HG02759 (cell line): ENCODE measurements around the gene WDR62.

Experiments used
- ATAC-seq: cut with Tn5 transposase; IDR thresholded peaks from one replicate; pipeline ENCODE4 v1.9.1; 2021; ENCODE audit warnings: mild to moderate bottlenecking, moderate library complexity; ENCODE audit not compliant: unreplicated experiment

The WDR62 gene

DNA sequence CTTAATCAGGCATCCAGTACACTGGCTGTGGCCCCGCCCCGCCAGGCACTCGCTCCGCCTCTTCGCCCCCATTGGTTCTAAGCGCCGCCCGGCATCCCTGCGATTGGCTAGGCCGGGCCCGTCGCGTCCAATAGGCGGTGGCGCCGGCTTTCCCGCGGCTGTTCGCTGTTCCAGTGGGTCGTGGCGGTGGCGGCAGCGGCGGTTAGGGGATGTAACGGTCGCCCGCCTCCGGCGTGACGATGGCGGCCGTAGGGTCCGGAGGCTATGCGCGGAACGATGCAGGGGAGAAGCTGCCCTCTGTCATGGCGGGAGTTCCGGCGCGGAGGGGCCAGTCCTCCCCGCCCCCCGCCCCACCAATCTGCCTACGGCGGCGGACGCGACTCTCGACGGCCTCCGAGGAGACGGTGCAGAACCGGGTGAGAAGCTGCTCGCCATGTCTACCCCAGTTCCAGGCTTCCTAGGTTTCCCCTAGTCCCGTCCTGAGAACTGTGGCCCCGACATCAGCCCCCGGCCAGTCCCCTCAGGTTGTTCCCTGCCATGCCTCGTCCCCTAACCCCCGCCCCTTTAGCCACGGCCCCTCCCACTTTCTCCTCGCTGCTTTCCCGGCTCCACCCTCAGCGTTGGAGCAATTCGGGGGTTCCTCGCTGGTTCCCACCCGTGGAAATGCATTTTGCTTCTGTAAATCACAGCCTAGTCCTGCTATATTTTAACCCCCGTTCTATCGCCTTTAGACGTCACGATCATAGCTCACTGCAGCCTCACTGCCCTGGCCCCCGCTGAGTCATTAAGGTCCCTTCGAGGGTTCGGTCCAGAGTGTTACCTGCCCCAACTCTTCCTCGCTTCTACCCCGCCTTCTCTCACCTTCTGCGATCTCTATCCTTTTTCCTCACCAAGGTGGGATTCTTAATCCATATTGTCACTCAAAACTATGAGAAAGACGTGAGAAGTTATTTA is at the start of gene WDR62:
TSS of gene WDR62 (plus strand) at position 165 of the 954 bp plus-strand sequence. CDS start at position 240, 75 bp downstream.
- peak; percentile 71 for ATAC-seq

DNA sequence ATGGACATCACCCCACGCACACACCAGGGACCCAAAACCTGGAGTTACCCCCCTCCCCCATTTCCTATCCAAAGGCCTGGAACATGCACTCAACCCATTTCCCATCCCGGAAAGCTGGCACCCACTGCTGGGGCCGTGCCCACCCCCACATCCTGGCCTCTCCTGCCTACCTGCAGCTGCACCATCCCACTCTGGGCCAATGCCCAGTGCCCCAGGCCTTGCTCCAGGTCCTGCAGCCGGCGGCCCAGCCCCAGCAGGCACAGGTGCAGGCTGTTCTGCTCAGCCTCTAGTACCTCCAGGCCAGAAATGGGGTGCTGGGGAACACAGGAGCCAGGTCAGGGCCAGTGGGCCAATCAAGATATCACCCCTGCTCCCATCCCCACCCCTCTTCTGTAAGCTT is 47.7 kb upstream of the WDR62 start:
- no peak for ATAC-seq

DNA sequence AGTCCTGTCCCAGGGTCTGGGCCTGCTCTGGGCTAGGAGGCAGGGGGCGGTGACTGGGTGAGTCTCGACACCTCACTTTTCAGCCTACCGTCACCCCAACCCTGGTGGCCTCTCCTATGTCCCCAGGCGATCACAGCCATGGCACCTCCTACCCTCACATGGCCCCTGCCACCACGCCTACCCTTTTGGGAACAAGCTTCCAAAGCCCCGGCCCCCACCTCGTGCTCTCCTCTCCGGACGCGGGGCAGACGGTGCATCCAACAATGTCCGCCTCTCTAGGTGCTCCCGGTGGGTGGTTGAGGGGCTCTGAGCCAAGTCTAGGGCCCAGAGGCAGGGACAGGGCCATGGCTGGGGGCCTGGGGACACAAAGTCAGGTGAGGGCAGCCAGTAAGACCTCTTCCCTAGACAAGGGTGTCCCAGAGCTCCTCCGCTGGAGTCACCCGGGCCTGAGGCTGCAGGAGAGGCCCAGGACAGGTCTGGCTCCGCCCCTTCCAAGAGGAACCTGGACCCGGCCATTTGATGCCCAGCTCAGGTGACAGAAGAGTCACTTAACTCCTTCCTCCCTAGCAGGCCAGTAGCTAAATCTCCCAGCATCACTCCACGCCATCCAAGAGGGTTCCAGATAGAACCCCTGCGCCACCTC is 46.2 kb upstream of the WDR62 start, which contains the start of gene SYNE4:
TSS of gene SYNE4 (minus strand) at position 478 of the 643 bp plus-strand sequence. CDS start at position 346, 132 bp downstream.
- ATAC-seq = no peak

DNA sequence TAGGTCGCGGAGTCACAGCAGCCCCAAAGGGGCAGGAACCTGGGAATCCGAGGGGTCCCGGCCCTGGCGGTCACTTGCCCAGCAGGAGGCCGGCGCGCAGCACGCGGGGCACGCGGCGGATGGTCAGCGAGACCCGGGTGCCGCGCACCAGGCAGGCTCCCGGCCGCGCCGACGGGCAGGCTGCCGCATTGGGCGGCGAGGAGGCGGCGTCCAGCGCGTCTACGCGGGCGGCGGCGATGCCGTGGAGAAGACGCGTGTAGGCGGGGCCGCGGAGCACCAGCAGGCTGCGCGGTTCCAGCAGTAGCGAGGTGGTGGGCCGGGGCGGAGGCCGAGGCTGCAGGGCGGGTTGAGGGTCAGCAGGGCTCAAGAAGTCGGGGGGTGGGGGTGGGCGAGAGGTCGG is 45.5 kb upstream of the WDR62 start:
- ATAC-seq = no peak

DNA sequence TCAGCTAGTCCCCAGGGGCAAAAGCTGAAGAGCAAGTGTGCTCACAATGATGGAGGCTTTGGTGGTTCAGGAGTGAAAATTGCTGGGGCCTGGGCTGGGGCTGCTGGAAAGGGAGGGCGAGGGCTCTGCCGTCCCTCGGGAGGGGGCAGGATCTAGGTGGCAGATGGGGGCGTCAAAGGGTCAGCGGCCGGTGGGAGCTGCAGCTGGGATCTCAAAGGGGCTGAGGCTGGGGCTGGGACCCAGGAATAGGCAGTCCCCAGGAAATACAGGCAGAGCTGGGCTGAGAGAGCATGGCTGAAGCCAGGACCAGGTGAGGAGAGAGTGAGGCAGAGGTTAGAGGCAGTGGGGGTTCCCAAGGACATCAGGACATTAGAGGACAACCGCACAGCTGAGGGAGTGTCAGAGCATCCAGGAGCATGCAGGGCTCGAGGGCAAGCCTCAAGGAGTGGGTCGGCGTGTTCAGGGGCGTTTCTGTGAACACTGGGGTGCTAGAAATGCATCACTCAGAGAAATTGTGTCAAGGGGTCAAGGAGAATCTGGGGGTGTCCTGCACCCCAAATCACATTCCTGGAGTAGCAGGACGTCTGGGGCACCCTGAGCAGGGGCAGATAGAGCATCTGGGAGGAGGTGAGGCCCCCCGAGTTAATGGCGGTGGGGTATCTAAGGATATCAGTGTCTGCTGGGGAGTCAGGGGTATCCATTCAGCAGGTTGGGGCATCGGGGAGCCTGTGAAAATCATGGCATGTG is 44.9 kb upstream of the WDR62 start:
- no peak for ATAC-seq

DNA sequence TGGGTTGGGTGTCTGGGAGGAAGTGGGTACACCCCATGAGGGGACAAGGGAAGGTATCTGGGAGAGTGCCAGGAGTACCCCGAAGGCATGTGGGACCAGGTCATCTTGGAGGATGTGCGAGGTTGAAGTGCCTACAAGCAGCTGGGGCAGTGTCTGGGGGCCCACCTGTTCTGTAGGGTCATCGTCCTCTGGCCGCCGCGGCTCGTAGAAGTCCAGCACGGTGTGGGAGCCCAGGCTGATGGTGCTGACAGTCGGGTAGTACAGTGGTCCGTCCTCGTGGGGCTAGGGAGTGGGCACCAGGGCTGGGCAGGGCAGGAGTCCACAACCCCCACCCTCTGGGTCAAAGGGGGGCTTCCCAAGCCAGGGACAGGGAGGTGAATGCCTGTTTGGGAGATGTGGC is 44.3 kb upstream of the WDR62 start:
- ATAC-seq = no peak

DNA sequence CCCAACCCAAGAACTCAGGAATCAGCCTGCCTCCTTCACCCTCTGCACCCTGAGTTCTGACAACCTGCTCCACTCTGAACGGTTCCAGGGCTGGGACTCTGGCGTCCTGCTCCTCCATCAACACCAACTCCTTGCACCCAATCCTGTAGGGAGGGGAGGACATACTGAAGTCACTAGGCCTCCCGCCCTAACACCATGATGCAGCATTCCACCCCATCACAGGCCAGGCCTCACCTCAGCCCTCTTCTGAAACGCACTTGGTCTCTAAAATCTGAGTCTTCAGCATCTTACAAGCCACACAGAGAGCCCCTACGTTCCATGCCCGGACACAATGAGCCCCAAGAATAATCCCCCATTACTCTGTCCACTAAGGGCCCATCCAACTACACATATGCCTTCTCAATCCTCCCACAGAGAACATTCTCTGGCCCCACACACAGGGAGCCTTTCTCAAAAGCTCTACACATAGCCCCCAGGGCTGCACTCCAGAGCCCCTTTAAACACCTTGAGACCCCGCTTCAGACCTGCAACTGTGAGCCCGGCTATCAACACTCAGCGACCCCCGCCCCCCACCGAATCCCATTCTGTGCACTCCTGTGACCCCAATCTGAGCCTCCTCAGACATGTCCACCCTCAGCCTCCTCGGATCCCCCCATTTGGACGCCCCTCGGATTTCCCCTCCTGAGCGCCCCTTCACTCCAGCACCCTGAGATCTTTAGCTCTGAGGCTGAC is 41.3 kb upstream of the WDR62 start:
- peak; percentile 0 for ATAC-seq

DNA sequence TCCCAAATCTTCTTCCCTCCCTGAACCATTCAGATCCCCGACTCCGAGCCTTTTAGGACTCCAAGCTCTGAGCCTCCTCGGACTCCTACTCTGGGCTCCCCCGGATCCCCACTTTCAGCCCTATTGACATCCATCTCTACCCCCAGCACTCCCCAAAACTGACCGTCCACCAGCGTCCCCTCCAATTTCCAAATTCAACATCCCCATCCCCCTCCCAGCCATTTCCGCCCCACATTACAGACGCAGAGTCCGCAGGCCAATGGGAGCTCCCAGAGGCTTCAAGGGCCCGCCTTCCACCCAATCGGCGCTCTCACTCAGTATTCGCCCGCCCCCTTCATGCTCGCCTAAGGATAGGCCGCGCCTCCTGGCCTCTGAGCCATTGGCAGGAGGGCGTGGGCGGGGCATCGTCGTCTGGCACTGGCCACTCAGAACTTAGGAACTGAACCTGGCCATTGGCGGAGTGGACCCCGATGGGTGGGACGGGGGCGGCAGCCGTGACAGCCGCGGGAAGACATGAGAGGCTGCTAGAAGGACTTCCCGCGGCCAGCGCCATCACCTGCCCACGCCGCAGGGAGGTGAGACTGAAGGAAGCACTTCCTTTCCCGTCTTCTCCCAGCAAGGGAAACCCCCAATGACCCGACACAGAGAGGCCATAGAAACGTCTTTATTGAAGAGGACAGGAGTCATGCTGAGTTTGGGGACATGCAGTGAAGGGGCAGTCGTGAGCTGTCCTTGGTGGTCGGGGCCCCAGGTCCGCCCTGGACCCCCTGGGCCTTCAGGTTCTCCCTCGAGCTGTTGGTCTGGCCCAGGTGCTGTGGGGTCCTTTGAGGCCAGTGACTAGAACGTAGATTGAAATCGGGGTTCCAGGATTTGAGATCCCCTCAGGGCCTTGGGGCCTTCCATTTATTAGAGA is 40.4 kb upstream of the WDR62 start, which contains the start of gene ALKBH6:
TSS of gene ALKBH6 (minus strand) at position 202 of the 913 bp plus-strand sequence. CDS start 816 bp downstream, outside the sequence.
- peak; percentile 98 for ATAC-seq

DNA sequence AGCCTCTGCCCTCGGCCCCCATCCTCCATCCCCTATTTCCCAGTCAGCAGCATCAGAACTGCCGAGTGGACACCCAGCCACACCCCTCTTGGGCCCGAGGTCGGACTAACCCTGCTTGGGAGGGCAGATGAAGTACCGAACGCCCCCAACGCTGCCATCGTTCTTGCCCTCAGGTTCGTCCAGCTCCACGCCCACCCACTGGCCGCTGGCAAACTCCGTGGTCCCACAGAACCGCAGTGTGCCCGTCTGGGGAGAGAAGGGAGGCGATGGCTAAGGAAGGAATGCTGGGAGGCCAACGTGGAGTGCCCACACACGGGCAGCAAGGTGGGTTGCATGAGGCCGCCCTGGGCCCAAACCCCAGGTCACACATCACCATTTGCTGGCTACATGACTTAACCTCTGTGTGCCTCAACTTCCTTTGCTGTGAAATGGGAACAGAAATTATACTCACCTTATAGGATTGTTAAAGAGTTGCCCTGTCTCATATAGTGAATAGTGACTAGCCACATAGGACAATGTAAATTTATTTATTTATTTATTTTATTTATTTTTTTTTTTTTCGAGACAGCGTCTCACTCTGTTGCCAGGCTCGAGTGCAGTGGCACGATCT is 35.5 kb upstream of the WDR62 start:
- ATAC-seq = no peak

DNA sequence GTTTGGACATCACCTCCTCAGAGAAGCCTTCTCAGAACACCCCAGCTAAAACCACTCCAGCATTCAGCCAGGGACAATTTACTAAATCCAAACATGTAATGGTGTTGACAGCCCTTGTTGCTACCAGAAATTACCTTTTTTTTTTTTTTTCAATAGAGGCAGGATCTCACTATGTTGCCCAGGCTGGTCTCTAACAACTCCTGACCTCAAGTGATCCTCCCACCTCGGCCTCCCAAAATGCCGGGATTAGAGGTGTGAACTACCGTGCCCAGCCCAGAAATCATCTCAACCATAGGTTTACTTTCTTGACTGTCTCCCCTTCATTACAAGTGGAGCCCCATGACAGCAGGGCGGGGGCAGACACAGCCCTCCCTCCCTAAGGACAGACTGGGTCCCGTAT is 31.3 kb upstream of the WDR62 start:
- ATAC-seq = no peak

DNA sequence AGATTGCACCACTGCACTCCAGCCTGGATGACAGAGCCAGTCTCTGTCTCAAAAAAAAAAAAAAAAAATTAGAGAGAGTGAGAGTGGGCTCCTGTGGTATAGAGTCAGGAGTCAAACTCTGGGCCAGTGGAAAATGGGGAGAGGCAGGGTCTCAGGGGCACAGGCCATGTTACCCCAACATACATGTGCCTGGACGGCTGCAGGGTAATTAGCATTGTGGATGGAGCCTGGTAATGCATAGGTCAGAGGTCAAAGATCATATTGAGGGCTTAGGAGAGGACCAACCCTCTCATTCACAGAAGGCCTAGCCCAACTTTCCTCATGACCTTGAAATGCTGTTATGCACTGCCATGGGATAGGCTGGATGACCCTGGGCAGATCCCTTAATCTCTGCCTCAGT is 29.2 kb upstream of the WDR62 start:
- no peak for ATAC-seq

DNA sequence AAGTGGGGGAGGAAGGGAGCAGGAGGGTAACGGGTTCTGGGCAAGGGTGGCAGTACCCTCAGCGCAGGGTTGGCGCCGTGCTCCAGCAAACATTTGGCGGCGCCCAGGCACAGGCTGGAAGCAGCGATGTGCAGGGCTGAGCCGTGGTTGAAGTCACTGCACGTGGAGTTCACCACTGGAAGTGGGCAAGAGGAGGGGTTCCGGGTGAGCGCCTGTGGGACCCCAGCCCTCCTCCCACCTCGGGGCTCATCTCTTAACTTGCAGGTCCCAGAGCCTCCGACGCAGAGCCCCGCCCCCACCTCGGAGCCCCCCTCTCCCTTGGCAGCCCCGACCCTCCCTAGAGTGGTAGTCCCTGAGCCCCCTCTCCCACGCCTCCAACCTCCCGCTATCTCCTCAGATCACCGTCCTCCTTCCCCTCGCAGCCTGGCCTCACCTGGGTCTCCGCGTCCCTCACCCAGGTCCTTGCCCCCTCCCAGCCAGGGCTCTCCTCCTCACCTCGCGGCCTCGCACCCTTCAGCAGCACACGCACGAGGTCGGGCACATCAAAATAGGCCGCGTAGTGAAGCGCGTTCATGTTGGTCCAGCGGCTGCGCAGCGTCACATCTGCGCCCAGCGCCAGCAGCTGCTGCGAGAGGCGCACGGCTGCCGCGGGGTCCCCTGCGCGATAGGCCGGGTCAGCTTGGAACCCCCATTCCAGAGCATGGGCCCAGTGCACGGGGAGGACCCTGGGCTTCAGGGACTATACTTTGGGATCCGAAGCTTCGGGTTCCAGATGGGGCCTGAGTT is 28.4 kb upstream of the WDR62 start:
- ATAC-seq = no peak

DNA sequence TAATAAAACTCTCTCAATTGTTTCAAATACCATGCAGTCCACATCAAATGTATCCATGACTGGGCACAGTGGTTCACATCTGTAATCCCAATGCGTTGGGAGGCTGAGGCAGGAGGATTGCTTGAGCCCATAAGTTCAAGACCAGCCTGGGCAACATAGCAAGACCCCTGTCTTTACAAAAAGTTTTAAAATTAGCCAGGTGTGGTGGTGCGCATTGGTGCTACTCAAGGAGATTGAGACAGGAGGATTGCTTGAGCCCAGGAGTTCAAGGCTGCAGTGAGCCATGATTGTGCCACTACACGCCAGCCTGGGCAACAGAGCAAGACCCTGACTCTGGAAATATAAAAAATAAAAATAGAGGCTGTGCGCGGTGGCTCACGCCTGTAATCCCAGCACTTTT is 27.0 kb upstream of the WDR62 start:
- ATAC-seq = no peak

DNA sequence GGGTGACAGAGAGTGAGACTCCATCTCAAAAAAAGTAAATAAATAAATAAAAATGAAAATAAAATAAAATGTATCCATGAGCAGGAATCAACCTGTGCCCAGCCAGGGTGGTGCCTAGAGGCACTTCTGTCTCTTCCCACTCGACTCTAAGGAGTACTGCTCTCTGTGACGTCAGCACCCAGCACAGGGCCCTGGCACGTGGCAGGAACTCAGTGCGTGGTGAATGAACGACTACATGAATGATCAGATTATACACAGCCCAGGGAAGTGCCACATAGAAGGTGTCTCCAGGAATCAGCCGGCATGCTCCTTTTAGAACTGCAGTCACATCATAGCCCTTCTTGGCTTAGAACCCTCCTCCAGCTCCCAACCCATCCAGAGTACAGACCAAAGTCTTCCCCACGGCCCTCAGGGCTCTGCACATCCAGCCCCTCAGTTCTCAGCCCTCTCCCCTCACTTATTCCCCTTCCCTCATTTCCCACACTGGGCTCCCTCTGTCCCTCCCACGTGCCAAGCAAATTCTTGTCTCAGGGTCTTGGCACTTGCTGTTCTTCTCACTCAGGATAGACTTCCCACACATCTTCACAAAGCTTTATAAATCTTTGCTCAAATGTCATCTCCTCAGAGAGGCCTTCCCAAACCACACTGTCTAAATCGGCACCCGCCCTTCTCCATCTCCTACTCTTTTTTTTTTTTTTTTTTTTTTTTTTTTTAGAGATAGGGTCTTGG is 26.2 kb upstream of the WDR62 start:
- ATAC-seq = no peak

DNA sequence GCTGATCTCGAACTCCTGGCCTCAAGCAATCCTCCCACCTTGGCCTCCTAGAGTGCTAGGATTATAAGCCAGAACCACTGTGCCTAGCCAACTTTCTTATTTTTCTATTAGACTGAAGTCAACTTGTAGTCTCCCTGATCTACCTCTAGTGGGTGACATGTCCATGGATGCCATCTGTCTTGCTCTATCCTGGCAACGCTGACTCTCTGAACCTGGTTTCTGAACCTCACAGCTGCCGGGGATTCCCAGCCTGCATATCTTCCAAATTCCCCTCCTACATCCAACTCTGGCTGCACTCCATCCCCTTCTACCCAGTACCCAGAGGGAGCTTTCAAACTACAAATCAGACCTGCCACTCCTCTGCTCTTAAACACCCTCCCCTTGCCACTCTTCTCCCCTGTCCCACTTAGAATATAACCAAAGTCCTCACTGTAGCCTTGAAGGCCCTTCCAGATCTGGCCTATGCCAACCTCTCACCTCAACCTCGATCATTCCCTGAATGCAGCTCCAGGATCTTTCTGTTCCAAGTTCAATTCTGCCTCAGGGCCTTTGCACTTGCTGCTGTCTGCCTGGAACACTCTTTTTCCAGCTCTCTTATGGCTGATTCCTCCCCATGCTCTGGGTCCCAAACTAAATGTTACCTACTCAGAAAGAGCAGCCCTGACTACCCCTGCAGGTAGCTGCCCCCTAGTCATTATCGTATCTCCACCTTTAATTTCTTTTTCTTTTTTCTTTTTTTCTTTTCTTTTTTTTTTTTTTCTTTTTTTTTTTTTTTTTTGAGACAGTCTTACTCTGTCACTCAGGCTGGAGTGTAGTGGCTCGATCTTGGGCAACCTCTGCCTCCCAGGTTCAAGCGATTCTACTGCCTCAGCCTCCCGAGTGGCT is 24.2 kb upstream of the WDR62 start:
- no peak for ATAC-seq

DNA sequence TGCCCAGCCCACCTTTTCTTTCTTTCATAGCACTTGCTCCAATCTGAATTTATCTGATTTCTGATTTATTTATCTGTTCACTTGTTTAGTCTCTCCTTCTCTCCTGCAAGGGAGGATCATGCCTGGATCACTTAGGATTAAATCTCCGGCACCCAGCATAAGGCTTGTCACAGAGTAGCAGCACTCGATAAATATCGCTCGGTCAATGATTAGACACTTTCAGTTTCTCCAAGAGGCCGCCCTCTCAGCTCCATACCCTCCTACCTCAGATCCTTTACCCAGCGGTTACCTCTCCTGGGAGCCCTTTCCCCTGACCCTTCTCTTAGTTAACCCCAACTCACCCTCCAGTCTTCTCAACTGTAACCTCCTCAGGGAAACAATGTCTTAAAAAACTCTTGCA is 23.4 kb upstream of the WDR62 start:
- no peak for ATAC-seq
